H4 (cell line): ENCODE measurements around the gene TMEM131L. TPM values are rescaled to one million over a fixed set of nuclear protein-coding genes. Genes with fewer than 3 reads are reported as not detected.
A peak's percentile ranks its signal among the peaks of the same experiment; 100 is the strongest.

Source experiments
- DNase-seq: peaks from one replicate; pipeline ENCODE4 v3.0.0-alpha.2; 2015; ENCODE audit warnings: low spot score
- total RNA-seq: library from RNA; depleted of rRNA; stranded (reverse); fragments of >200 nt; shearing (Covaris generic); gene quantifications from 2 replicates; pipeline ENCODE4 v1.2.3, GENCODE V29; 2014

The TMEM131L gene
- total RNA-seq, 1 experiment from 2014 or later = 14.2 TPM

DNA sequence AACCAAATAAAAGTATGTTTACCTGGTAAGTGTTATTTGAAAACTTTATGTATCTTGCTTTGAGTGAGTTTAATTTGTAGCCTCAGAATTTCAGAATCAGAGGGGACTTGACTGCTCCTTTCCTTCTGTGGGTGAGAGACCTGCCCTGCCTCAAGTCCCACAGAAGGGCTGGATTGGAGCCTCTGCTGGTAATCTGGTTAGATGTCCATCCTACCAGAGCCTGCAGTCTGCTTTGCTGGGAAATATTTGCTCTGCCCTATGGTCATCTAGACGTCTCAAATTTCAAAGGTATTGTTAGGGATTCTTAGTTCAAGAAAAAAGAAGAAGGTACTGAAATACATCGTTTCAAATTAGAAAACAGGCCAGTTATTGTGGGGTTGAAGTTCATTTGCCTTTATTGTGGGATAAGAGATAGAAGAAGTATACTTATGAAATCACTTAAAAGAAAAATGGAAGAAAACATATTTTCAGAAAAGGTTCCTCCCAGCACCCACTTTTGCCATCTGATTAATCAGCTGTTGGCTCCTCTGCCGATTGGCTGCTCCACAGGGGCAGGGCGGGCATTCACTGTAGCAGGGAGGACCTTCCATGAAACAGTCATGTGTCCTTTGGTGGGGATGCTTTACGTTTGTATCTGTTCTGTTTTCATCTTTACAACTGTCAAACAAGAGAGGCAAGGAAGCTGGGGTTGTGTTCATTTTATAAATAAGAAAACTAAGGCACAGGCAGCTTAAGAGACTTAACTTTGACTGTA is 144.6 kb downstream of the TMEM131L start:
- DNase-seq = no peak

DNA sequence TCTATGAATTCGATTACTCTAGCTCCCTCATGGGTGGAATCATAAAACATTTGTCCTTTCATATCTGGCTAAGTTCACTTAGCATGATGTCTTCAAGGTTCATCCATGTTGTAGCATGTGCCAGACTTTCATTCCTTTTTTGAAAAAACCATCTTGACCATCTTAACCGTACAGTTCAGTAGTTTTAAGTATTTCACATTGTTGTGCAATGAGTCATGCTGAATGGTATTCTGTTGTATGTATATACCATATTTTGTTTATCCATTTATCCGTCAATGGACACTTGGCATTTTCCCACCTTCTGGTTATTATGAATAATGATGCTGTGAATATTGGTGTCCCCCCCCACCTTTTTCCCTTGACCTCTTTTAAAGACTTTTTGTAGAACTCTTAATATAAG is 145.5 kb downstream of the TMEM131L start:
- DNase-seq = no peak

DNA sequence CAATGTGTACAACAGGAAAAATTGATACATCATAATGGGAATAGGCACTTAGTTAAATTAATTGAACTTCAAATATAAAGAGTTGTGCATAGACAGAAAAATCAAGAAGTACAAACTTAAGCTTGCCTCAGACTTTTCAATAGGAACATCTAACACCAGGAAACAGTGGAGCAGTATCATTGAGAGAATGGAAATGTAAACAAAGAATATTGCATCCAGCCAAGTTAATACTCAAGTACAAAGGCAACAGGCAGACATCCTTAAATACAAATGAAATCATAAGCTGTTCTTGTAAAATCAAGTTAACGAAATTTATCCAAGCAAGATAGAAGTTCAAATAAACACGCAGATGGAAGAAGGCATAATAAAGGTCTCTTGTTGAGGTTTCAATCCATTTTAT is 146.7 kb downstream of the TMEM131L start:
- no peak for DNase-seq

DNA sequence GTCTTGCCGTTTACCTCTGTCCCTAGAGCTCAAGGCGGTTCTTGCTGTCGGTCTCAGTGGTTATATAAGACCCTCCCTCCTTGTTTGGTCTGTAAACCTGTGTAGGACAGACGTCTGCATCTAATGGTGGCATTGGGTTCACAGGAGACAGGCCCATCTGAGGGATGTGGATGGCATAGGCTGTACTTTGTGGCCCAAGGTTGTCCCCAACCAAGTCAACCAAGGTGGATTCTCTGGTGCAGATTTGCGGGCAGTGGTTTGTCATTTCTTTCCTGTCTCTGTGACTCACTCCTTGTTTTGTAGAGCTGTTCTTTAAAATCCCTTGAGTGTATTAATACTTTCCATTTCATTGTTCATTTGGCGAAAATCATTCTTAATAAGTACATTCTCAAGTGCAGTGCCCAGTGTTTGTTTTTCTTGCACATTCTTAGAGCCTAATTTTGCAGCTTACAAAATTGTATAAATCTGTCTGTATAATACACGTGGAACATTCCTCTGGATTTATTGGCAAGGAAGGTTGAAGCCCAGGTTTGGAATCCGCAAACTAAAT is 149.9 kb downstream of the TMEM131L start:
- DNase-seq = no peak

DNA sequence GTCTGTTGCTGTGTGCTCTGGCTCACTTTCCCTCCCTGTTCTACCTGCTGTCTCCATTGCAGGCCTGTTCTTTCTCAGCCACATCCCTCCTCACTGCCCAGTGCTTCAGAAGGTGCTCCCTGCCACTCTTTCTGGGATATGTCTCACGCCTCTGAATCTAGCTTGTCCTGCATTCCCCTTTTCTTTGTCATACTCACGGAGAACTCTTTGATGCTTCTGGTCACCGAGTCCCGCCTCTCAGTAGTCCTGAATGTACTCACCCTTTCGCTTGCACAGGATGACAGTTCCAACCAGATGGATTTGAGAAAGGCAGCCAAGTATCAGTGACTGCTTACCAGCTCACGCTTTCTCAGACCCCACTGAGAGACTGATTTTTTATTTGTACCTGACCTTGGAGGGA is 152.7 kb downstream of the TMEM131L start:
- DNase-seq = no peak

DNA sequence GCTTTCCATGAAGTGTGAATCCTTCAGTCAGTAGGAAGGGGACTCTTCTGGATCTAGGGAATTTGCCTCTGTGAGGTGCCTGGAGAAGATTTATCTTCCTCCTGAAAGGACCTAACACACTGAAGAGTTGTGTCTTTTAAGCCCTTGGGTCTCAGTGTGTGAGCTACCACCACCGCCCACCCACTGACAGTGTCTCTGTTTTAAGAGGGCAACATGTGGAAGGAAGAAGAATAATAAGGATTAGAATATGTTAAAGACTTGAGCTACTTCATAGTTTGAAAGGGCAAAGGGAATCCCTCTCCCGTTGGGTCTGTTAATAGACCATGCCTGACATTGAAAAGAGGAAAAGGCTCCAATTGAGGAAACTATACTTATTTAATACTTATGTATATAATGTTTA is 153.7 kb downstream of the TMEM131L start:
- DNase-seq = no peak

DNA sequence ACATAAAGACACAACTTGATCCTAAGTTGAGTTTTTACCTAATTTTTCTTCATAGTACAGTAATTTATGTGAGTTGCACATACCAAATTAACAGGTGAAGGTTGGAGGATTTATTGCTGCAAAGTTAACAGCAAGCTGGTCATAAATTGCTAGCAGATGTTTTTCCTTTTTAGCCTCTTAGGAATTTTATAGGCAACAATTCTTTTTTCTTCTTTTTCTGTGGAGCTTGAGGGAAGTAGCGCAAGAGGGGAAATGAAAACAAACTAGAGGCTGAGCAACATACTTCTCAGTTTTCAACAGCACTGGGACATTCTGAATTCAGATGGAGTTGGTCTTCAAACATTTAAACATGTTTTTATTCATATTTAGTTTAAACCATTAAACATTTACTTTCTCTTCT is 154.2 kb downstream of the TMEM131L start:
- no peak for DNase-seq

DNA sequence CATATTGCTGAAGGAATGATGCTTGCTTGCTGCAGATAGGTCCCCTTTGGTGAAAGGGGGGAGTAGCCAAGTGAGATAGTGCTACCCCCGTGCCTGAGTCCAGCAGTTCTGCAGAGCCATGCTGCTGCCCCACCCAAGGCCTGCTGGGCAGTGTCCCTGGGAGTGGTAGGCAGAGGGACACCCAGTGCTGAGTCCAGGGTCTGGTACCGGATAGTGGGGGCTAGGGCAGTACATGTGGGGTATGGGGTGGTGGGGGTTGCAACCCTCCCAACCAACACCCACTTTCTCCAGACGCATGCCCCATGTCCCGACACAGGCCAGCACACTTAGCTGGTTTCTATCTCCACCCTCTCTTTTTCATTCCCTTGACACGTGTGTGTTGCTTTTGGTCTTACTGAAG is 155.9 kb downstream of the TMEM131L start:
- DNase-seq = no peak

DNA sequence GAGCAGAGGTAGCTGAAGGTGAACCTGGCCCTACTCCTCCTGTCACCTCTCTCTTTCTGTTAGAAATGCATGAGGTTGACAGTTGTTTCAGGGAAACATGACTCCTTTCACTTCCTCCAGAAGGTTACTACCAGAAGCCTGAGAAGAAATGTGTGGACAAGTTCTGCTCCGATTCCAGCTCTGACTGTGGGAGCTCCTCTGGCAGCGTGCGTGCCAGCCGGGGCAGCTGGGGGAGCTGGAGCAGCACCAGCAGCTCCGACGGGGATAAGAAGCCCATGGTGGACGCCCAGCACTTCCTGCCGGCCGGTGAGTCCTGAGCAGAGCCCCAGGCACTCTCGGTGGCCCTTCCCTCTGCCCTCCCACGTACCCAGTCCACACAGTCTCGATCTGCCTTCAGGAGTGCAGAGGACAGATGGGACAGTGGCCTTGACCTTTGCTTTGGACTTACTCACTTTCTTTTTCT is 156.6 kb downstream of the TMEM131L start:
- no peak for DNase-seq

DNA sequence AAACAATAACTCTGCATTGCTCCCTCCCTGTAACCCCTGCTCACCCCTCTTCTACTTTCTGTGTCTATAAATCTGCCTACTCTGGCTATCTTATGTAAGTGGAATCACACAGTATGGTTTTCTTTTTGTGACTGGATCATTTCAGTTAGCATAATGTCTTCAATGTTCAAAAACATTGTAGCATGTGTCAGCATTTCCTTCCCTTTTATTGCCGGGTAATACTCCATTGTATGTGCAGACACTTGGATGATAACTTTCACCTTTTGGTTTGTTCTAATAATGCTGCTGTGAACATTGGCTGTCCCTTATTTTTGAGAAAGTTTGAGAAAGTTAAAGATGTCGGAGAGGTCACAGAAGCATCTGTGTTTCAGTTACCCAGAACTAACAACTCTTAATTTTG is 157.3 kb downstream of the TMEM131L start:
- no peak for DNase-seq

DNA sequence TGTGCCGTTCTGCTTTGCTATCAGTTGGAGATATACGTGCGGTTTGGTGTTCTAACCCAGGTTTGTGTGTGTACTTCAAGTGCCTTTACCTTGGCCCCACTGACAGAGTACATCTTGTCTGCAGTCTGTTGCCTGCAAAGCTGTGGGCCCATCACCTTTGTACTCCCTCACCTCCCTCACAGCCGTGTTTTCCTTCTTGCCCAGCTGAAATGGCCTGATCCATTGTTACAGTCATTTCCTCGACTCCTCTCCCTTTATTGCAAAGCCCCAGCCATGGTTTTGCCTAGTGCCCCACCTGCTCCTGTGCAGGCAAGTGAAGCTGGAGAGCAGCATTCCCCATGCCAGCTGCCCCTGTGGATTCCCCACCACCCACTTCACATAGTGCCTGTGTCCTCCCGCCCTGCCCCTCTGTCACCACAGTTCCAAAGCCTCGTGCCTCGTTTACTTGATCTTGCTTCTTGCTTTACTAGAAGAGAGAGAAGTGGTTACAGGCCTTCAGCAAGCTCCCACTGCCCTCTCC is 162.7 kb downstream of the TMEM131L start:
- no peak for DNase-seq

DNA sequence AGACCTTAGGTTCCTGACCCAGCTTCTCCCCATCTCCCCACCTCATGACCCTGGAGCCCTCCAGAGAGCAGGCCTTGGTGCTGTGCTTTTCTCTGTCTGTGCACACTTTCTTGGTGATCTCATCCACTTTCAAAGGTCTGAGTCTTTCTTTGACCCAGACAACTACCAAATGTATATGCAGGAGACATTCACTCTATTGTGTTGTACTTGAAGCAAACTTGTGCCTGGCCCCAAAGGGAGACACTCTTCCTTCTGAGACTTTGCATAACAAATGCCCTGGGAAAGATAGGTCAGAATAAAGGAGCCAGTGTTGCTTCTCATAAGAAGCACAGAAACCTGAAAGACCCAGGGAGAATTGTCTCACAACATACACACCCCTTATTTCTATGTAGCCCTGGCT is 163.6 kb downstream of the TMEM131L start:
- DNase-seq = no peak

DNA sequence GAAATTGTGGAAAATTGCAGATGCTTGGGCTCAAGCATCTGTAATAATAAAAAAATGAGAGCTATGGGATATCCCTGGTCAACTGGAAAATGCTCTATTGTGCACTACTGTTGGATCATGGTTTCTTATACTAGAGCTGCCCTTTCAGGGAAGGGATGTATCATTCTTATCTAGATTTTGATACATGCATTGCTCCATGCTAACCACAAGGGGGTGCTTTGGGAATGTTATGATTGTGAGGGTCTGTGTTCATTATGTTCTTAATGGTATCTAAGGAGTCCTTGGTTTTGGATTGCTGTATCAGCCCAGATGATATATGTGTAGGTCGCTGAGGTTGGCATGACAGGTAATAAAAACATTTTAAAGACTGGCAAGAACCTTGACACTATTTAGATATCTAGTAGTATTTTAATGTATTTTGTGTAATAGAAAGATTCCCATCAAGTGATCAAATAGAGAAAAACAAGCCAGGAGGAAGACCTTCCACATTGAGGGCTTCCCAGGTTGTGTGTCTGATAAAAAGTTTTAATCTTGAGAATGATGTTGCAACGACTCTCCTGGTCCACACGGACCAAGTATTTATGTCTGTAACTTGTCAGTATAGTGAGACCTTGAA is 168.7 kb downstream of the TMEM131L start:
- peak; percentile 23 for DNase-seq

DNA sequence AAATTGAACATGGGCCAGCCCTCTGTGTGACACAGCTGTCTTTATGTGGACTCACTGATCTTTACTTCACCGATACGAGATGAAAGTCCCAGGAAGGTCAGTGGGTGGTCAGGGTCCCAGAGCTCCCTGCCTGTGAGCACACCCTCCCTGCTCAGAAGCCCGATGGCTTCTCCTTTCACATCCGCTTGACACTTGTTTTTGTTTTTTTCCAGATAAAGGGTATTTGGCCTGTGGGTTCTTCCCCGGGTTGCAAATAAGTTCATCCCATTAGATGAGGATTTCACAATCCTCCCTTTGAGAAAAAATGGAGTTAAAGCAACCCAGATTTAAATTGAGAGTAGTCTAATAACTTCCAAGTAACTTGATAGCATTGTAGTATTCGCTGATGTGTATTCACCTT is 169.7 kb downstream of the TMEM131L start:
- no peak for DNase-seq

DNA sequence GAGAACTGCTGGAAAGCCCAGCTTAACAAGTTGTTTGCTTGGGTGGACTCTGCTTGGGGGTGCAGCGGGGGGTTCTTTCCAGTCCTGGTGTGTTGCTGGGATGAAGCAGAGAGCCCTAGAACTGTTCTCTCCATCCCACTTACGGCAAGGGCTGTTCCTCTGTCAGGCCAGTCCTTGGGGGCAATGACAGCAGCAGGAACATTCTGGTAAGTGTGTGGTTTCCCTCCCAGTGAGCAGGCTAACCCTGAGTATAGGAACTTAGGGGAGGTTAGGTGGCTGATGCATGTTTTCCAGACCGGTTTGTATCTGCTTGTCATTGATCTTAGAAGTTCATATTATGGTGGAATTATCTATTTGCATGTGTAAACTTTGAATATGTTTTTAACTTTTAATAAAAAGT is 171.0 kb downstream of the TMEM131L start:
- no peak for DNase-seq

DNA sequence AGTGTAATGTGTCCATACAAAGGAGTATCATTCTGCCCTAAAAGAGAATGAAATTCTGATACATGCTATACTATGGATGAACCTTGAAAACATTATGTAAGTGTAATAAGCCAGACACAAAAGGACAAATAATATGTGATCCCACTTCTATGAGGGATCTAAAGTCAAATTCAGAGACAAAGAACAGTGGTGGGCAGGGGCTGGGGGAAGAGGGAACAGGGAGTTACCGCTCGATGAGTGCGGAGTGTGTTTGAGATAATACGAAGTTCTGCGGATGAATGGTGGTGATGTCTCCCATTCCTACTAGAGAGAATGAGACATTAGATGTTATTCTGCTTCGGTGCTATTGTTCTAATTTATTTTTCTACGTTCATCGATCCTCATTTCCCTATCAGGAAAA is 171.9 kb downstream of the TMEM131L start:
- DNase-seq = no peak

DNA sequence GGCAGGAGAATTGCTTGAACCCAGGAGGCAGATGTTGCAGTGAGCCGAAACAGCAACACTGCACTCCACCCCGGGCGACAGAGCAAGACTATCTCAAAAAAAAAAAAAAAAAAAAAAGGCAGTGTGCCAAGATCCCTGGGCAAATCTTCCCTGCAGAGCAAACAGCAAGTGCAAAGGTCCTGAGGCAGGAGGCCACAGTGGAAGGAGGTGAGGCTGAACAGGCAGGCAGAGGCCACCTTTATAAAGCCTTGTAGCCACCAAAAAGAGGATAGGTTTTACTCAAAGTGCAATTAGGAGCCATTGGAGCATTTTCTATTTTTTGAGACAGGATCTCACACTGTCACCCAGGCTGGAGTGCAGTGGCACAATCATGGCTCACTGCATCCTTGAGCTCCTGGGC is 172.8 kb downstream of the TMEM131L start:
- no peak for DNase-seq

DNA sequence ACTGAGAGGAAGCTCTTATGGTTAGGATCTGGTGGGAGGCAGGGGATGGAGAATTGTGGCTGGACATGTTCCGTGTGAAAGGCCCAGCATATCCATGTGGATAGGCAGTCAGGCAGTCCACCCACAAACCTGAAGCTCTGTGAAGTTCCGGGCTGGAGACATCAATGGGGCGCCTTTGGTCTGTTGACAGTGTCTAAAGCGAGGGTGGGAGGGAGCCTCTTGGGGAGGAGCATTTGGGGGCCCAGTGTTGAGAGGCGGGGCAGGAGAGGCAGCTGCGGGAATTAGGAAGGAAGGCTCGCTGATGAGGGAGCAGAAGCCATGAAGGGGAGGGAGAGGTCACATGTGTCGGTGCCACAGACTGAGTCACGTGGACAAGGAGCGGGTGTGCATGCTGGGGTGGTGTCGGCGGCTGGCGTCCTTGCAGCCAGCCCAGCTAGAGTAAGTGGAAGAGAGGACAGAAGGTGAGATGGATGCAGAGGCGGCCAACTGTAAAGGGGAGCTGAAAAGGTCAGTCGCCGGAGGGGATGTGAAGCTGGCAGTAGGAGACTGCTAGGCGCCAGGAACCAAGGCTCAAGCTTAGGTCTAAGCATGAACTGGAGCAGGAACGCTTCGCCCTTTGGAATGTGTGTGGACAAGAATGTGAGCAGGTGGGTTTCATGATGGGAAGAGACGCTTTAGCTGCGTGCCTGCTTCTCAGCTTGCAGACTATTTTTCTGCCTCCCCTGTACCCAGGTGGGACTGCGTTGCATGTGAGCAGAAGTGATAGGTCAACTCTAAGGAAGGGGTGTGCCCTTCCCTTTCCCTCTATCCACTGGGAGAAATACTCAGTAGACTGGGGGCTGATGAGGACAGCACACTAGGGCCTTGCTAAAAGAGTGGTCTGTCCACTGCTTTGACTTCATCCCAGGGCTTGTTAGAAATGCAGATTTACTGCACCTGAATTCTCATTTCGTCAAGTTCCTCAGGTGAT is 174.0 kb downstream of the TMEM131L start:
- DNase-seq = no peak

DNA sequence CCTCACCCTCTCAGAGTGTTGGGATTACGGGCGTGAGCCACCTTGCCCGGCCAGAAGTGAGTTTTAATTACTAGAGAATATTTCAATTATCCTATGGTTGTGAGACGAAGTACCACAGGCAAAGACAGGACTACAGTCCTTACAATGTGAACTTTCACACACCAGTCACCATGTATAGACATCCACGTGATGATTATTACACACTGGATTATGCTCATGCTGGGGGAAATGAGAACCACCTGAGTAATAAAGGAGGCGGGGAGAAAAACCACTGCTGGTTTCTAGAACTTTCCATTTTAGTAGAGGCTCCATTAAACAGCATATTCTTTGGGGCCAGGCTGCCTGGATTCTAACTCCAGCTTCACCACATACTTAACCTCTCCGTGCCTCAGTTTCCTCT is 175.4 kb downstream of the TMEM131L start:
- DNase-seq = no peak

DNA sequence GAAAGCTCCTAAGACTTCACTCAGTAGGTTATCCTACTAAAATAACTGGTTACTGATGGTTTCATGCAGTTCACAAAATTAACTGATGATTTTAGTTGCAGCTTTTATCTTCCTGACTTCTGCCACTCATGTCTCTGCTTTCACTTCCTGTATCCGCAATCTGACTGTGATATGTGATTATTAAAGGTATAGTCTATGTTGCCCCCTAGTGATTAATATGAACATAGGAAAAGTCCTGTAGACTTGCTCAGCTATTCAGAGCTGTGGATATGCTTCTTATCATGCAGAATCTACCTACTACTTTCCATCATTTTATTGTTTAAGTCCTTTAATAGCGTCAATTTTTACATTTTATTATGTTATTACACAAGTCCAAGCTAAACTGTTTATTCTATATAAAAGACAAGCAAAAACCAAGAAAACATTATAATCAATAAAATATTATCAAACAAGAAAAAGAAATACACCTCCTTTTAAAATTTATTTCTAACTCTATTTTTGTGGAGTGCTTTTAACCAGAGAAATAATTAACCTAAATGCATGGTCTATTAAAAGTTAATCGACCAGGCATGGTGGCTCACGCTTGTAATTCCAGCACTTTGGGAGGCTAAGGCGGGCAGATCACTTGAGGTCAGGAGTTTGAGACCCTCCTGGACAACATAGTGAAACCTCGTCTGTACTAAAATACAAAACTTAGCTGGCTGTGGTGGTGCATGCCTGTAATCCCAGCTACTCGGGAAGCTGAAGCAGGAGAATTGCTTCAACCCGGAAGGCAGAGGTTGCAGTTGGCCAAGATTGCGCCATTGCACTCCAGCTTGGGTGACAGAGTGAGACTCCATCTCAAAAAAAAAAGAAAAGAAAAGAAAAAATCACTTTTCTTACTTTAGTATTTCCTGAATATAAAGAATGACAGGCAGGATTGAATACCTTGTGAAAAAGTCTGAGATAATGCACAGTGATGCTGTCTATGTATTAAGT is 177.5 kb downstream of the TMEM131L start:
- peak; percentile 72 for DNase-seq

DNA sequence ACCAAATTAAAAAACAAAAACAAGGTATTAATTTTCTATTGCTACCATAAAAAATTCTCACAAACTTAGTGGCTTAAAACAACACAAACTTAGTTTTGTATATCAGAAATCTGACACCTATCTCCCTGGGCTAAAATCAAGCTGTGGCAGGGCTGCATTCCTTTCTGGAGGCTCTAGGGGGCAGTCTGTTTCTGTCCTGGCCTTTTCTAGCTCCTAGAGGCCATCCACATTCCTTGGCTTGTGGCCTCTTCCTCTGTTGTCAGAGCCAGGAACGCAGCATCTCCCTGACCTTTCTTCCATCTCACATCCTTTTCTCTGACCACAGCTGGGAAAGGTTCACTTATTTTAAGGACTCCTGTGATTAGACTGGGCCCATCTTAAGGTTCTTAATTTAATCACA is 179.0 kb downstream of the TMEM131L start:
- no peak for DNase-seq
